ENCODE measurements around the gene RFPL4A. TPM values are rescaled to one million over a fixed set of nuclear protein-coding genes. Genes with fewer than 3 reads are reported as not detected.
"Not testable (repeated sequence)": the region's sequence is repeated elsewhere in the genome, so short reads cannot be mapped to it uniquely, and the experiment has no call there.

RFPL4A gene
- total RNA-seq, 1 donor from 2014 or later, result not detected

DNA sequence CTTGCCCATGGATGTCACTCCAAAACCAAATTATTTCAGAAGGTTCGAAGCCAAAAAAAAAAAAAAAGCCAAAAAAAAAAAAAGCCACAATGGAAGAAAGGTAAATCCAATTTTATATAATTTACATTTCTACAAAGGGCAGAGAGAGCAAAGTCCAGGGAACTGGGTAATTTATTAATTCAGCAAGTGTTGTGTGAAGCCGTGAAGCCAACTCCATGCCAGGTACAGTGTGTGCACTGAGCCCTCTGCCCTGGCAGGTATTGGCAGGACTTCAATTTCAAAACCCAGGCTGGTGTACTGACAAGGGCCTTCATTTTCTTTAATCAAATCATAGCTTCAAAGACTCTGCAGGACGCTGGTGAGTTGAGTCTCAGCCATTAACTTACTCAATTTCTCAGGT, 5.5 kb upstream of the RFPL4A start:
- Histone ChIP-seq H3K27me3 (ENCODE audit: low read depth) (peaks cover 20% of the 10 kb centered on the region), H3K4me3 (no peak overlapping the region), H3K9me3 (no peaks in the 10 kb centered on the region), H3K4me1 (no peaks in the 10 kb centered on the region), H3K27ac (no peak overlapping the region), H3K36me3 (no peaks in the 10 kb centered on the region)
- intact Hi-C loops (cut with DNase I), result no loop called here
- TF ChIP-seq, protein P1, sequence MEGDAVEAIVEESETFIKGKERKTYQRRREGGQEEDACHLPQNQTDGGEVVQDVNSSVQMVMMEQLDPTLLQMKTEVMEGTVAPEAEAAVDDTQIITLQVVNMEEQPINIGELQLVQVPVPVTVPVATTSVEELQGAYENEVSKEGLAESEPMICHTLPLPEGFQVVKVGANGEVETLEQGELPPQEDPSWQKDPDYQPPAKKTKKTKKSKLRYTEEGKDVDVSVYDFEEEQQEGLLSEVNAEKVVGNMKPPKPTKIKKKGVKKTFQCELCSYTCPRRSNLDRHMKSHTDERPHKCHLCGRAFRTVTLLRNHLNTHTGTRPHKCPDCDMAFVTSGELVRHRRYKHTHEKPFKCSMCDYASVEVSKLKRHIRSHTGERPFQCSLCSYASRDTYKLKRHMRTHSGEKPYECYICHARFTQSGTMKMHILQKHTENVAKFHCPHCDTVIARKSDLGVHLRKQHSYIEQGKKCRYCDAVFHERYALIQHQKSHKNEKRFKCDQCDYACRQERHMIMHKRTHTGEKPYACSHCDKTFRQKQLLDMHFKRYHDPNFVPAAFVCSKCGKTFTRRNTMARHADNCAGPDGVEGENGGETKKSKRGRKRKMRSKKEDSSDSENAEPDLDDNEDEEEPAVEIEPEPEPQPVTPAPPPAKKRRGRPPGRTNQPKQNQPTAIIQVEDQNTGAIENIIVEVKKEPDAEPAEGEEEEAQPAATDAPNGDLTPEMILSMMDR (IDR thresholded peaks at IDR 0.05), result no peak
- ATAC-seq (no peak), DNase-seq (no peak)

- H3K4me1 ChIP-seq; H3K4me3 ChIP-seq; H3K27ac ChIP-seq; H3K36me3 ChIP-seq; ATAC-seq; DNase-seq; intact Hi-C loops (cut with DNase I); H3K9me3 ChIP-seq: not testable (repeated sequence)
- peaks cover 20% of the 10 kb centered on the region for H3K27me3 ChIP-seq (ENCODE audit: low read depth)
These were observed 2.1 kb upstream of the RFPL4A start for GRCh38 chr19:55756808-55757207.

GRCh38 chr19:55766466-55766865, 7.6 kb downstream of the RFPL4A start:
- no peaks in the 10 kb centered on the region for H3K9me3 ChIP-seq
- H3K27me3 ChIP-seq (ENCODE audit: low read depth), result no peaks in the 10 kb centered on the region
- no peaks in the 10 kb centered on the region for H3K4me1 ChIP-seq
- DNase-seq, result no peak
- no peaks in the 10 kb centered on the region for H3K36me3 ChIP-seq
- H3K4me3 ChIP-seq, result no peak overlapping the region
- H3K27ac ChIP-seq, result no peak overlapping the region
- TF ChIP-seq, protein P1 (IDR thresholded peaks at IDR 0.05), result no peak
- peak in 1 of 2 donors; percentile 35 for ATAC-seq
- intact Hi-C loops (cut with DNase I), result no loop called here

GRCh38 chr19:55768818-55769217, 9.9 kb downstream of the RFPL4A start, which contains the start of gene RFPL4AL1:
TSS of gene RFPL4AL1 (plus strand) at chr19:55769118. CDS start at chr19:55771805, 2,687 bp downstream.
- H3K27me3 ChIP-seq (ENCODE audit: low read depth); H3K4me3 ChIP-seq; H3K36me3 ChIP-seq; DNase-seq; H3K27ac ChIP-seq; H3K9me3 ChIP-seq; intact Hi-C loops (cut with DNase I); H3K4me1 ChIP-seq; ATAC-seq: not testable (repeated sequence)

- intact Hi-C loops (cut with DNase I); ATAC-seq; H3K4me1 ChIP-seq: not testable (repeated sequence)
These were observed 10.7 kb downstream of the RFPL4A start for GRCh38 chr19:55769632-55770031.

GRCh38 chr19:55777528-55777927, 18.6 kb downstream of the RFPL4A start:
- no peak for DNase-seq
- Histone ChIP-seq H3K4me3 (no peak overlapping the region), H3K4me1 (no peaks in the 10 kb centered on the region), H3K36me3 (no peaks in the 10 kb centered on the region), H3K27me3 (ENCODE audit: low read depth) (peaks cover 12% of the 10 kb centered on the region), H3K9me3 (no peaks in the 10 kb centered on the region), H3K27ac (no peak overlapping the region)
- TF ChIP-seq, protein P1 (IDR thresholded peaks at IDR 0.05), result no peak
- intact Hi-C loops (cut with DNase I), result no loop called here
- no peak for ATAC-seq

More at GRCh38 chr19:55769632-55770031, 10.7 kb downstream of the RFPL4A start:
- DNase-seq; H3K27me3 ChIP-seq (ENCODE audit: low read depth); H3K27ac ChIP-seq; H3K4me3 ChIP-seq; H3K9me3 ChIP-seq; H3K36me3 ChIP-seq: not testable (repeated sequence)

- Histone ChIP-seq H3K27ac (no peak overlapping the region), H3K27me3 (ENCODE audit: low read depth) (peaks cover 12% of the 10 kb centered on the region), H3K9me3 (no peaks in the 10 kb centered on the region), H3K4me3 (no peak overlapping the region), H3K4me1 (no peaks in the 10 kb centered on the region), H3K36me3 (no peaks in the 10 kb centered on the region)
- intact Hi-C loops (cut with DNase I), result no loop called here
- DNase-seq (no peak), ATAC-seq (no peak)
- TF ChIP-seq, protein P1 (IDR thresholded peaks at IDR 0.05), result no peak
These were observed 19.4 kb downstream of the RFPL4A start for GRCh38 chr19:55778331-55778730.

Measured in lower lobe of right lung (tissue), 2 donors.